Neuronal stem cell (in vitro differentiated cells): ENCODE data around the gene DACT1.

Source experiments
- DNase-seq: peaks from one replicate; pipeline ENCODE4 v3.0.0-alpha.2; 2013; ENCODE audit warnings: low spot score
- H2AFZ ChIP-seq: one replicate; pipeline ENCODE4 v1.6.1; 2013; ENCODE audit warnings: mild to moderate bottlenecking, low read length, inconsistent platforms
- H2AK5ac ChIP-seq: 2 replicates; pipeline ENCODE4 v1.6.1; 2013; ENCODE audit warnings: low read depth, mild to moderate bottlenecking, inconsistent platforms, low read length, moderate library complexity, mixed read lengths
- H2BK120ac ChIP-seq: 2 replicates; pipeline ENCODE4 v1.6.1; 2013; ENCODE audit warnings: low read depth, mild to moderate bottlenecking, inconsistent platforms, low read length, moderate library complexity, mixed read lengths
- H2BK12ac ChIP-seq: one replicate; pipeline ENCODE4 v1.6.1; 2013; ENCODE audit warnings: low read length, inconsistent platforms
- H2BK15ac ChIP-seq: 2 replicates; pipeline ENCODE4 v1.6.1; 2013; ENCODE audit warnings: mild to moderate bottlenecking, low read length, inconsistent platforms, mixed read lengths
- H2BK5ac ChIP-seq: one replicate; pipeline ENCODE4 v1.6.1; 2013; ENCODE audit warnings: inconsistent platforms, mild to moderate bottlenecking, low read length, moderate library complexity
- H3K14ac ChIP-seq: one replicate; pipeline ENCODE4 v1.6.1; 2013; ENCODE audit warnings: low read length, inconsistent platforms
- H3K18ac ChIP-seq: 2 replicates; pipeline ENCODE4 v1.6.1; 2013; ENCODE audit warnings: low read length, inconsistent platforms
- H3K23ac ChIP-seq: 2 replicates; pipeline ENCODE4 v1.6.1; 2013; ENCODE audit warnings: low read depth, mild to moderate bottlenecking, mixed read lengths, low read length, inconsistent platforms; ENCODE audit not compliant: poor library complexity
- H3K27ac ChIP-seq: replicated peaks from 3 replicates; pipeline ENCODE4 v1.5.1; 2013; ENCODE audit warnings: low read length, inconsistent platforms
- H3K27me3 ChIP-seq, 3 experiments: 2 replicates each; pipeline ENCODE4 v1.6.1; 2013; ENCODE audit warnings: low read length in 3 of 3, mild to moderate bottlenecking in 2 of 3, inconsistent platforms in 1 of 3, low read depth in 1 of 3, mixed read lengths in 1 of 3, moderate library complexity in 1 of 3; ENCODE audit not compliant: control insufficient read depth in 3 of 3, insufficient read depth in 3 of 3
- H3K36me3 ChIP-seq, 2 donors: replicated peaks in 1 of 2; 2 replicates each; pipeline ENCODE4 v1.6.1; 2013; ENCODE audit warnings: low read length in 2 of 2; ENCODE audit not compliant: control insufficient read depth in 2 of 2, insufficient read depth in 2 of 2
- H3K4ac ChIP-seq: 2 replicates; pipeline ENCODE4 v1.6.1; 2013; ENCODE audit warnings: inconsistent platforms, mild to moderate bottlenecking, low read length, moderate library complexity
- H3K4me1 ChIP-seq, 2 donors: 1 replicate in 1 of 2; 2 replicates in 1 of 2; pipeline ENCODE4 v1.6.1; 2013; ENCODE audit warnings: low read length in 2 of 2, low read depth in 1 of 2; ENCODE audit not compliant: control insufficient read depth in 2 of 2, insufficient read depth in 1 of 2
- H3K4me2 ChIP-seq: one replicate; pipeline ENCODE4 v1.6.1; 2013; ENCODE audit warnings: mild to moderate bottlenecking, low read length, inconsistent platforms; ENCODE audit not compliant: insufficient read depth, poor library complexity, severe bottlenecking
- H3K4me3 ChIP-seq, 2 donors: 2 replicates each; pipeline ENCODE4 v1.5.1; 2013; ENCODE audit warnings: low read length in 2 of 2, mild to moderate bottlenecking in 2 of 2, inconsistent platforms in 1 of 2, moderate library complexity in 1 of 2
- H3K79me1 ChIP-seq: one replicate; pipeline ENCODE4 v1.6.1; 2013; ENCODE audit warnings: low read depth, mild to moderate bottlenecking, inconsistent platforms, low read length, moderate library complexity
- H3K9ac ChIP-seq: one replicate; pipeline ENCODE4 v1.6.1; 2013; ENCODE audit warnings: mild to moderate bottlenecking, low read depth, low read length, inconsistent platforms; ENCODE audit not compliant: poor library complexity
- H3K9me3 ChIP-seq, 2 donors: replicated peaks in 1 of 2; 2 replicates each; pipeline versions ENCODE3 to v1.6.1; 2013; ENCODE audit warnings: low read length in 2 of 2, mild to moderate bottlenecking in 2 of 2, inconsistent platforms in 1 of 2, low read depth in 1 of 2, mixed read lengths in 1 of 2, moderate library complexity in 1 of 2; ENCODE audit not compliant: control insufficient read depth in 2 of 2, insufficient read depth in 1 of 2
- H4K8ac ChIP-seq: one replicate; pipeline ENCODE4 v1.6.1; 2013; ENCODE audit warnings: low read depth, mild to moderate bottlenecking, inconsistent platforms, low read length, moderate library complexity
- H4K91ac ChIP-seq: one replicate; pipeline ENCODE4 v1.6.1; 2013; ENCODE audit warnings: low read length, low read depth, mild to moderate bottlenecking, inconsistent platforms; ENCODE audit not compliant: poor library complexity
- WGBS, 2 donors: extraction: QIAGEN DNeasy Blood & Tissue Kit; methylation state at CpG; one replicate each; pipeline ENCODE4 v1.1.7; 2013; ENCODE audit warnings: missing lambda C conversion rate in 2 of 2, mixed read lengths in 1 of 2; ENCODE audit not compliant: insufficient read length in 2 of 2, insufficient replicate concordance in 1 of 2; ENCODE audit errors: extremely low coverage in 2 of 2; 5-methylcytosine and 5-hydroxymethylcytosine counted together

DACT1 gene

DNA sequence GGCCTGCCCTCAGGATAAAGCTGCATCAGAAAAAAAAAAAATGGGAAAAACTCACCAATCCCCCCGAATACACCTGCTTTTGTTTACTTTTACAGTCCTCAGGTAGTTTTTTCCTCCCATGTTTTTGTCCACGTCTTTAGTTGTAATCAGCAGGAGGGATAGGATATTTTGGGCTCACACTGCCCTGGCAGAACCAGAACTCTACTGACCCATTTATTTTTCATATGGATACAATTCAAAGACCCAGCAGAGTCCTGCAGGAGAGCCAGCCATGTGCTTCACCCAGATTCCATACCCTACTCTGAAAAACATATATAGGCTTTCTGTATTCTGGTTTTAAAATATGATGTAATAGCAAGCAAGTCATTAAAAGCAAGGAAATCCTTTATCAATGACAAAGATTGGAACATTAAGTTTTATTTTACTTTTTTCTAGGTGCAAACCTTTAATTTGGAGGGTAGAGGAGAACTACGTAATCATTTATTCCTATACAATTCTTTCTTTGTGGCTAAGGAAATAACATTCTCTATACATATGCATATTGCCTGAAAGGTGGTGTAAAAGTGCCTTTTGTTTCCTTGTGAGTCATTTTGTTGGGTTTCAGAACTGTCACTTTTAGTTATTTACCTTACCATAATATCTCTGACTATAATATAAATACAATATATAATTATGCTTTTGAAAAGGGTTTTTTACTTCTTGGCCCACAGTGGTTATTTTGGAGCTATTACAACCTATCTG lies 19.1 kb downstream of the DACT1 start:
- no peaks in the 10 kb centered on the region for H3K36me3 ChIP-seq
- no peaks in the 10 kb centered on the region for H3K27me3 ChIP-seq
- H3K27ac ChIP-seq: no peak overlapping the region
- no peak overlapping the region for H4K91ac ChIP-seq
- H2BK15ac ChIP-seq: no peak overlapping the region
- H3K4me2 ChIP-seq: no peak overlapping the region
- no peak overlapping the region for H4K8ac ChIP-seq
- no peak for DNase-seq
- no peak overlapping the region for H3K9ac ChIP-seq
- H3K9me3 ChIP-seq: no peaks in the 10 kb centered on the region
- no peak overlapping the region for H3K4ac ChIP-seq
- no peak overlapping the region for H3K4me3 ChIP-seq
- no peak overlapping the region for H2AFZ ChIP-seq
- H3K23ac ChIP-seq: no peak overlapping the region
- no peak overlapping the region for H2BK120ac ChIP-seq
- no CpG with 5 or more reads among the region's 3 CpGs for WGBS, 2 donors
- H3K14ac ChIP-seq: no peak overlapping the region
- no peak overlapping the region for H2AK5ac ChIP-seq
- H3K4me1 ChIP-seq: peaks cover 0 to 3% of the 10 kb centered on the region in 2 donors
- no peaks in the 10 kb centered on the region for H3K79me1 ChIP-seq
- H2BK5ac ChIP-seq: no peak overlapping the region
- no peak overlapping the region for H3K18ac ChIP-seq
- no peak overlapping the region for H2BK12ac ChIP-seq

DNA sequence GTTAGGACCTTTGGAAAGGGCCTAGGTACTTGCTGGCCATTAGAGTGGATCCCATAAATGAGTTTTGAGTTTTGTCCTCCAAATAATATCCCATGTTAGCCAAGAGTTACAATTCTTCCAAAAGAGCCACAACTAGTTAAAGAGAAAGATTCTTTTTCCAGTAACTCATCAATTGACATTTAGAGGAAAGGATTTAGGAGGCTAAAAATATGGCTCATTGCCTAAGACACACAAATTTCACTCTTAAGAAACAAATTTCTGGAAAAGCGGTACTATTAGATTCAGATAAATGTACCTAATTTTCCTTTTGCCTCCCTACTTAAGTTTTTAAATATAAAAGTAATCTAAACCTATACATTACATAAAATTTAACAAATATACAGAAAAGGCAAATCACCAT lies 21.3 kb downstream of the DACT1 start:
- H3K18ac ChIP-seq: no peak overlapping the region
- no peak overlapping the region for H3K23ac ChIP-seq
- no peaks in the 10 kb centered on the region for H3K79me1 ChIP-seq
- H2BK12ac ChIP-seq: no peak overlapping the region
- H3K4me1 ChIP-seq: peaks cover 4 to 12% of the 10 kb centered on the region in 2 donors
- no peak overlapping the region for H3K27ac ChIP-seq
- no peak overlapping the region for H4K8ac ChIP-seq
- no peak overlapping the region for H3K4me3 ChIP-seq
- no CpG with 5 or more reads among the region's 1 CpG for WGBS, 2 donors
- no peaks in the 10 kb centered on the region for H3K27me3 ChIP-seq
- H3K4me2 ChIP-seq: no peak overlapping the region
- H2BK5ac ChIP-seq: no peak overlapping the region
- no peak overlapping the region for H2BK15ac ChIP-seq
- H3K14ac ChIP-seq: no peak overlapping the region
- H2AFZ ChIP-seq: no peak overlapping the region
- H3K9me3 ChIP-seq: no peaks in the 10 kb centered on the region
- no peak for DNase-seq
- H2AK5ac ChIP-seq: no peak overlapping the region
- no peak overlapping the region for H3K9ac ChIP-seq
- H2BK120ac ChIP-seq: no peak overlapping the region
- H3K36me3 ChIP-seq: no peaks in the 10 kb centered on the region
- no peak overlapping the region for H4K91ac ChIP-seq
- no peak overlapping the region for H3K4ac ChIP-seq

GRCh38 chr14:58659846-58660245 lies 22.1 kb downstream of the DACT1 start:
- Histone ChIP-seq H3K4ac (no peak overlapping the region), H2BK5ac (no peak overlapping the region), H3K79me1 (no peaks in the 10 kb centered on the region), H3K4me2 (no peak overlapping the region), H3K9me3 (no peaks in the 10 kb centered on the region), H3K4me1 (peaks cover 5 to 12% of the 10 kb centered on the region in 2 donors), H3K27me3 (no peaks in the 10 kb centered on the region), H2AFZ (no peak overlapping the region), H4K8ac (no peak overlapping the region), H3K18ac (no peak overlapping the region), H3K36me3 (no peaks in the 10 kb centered on the region), H2BK120ac (no peak overlapping the region), H3K4me3 (no peak overlapping the region), H3K23ac (no peak overlapping the region), H3K9ac (no peak overlapping the region), H2BK12ac (no peak overlapping the region), H2AK5ac (no peak overlapping the region), H3K27ac (no peak overlapping the region), H4K91ac (no peak overlapping the region), H2BK15ac (no peak overlapping the region), H3K14ac (no peak overlapping the region)
- no CpG with 5 or more reads among the region's 6 CpGs for WGBS, 2 donors
- DNase-seq: no peak

DNA sequence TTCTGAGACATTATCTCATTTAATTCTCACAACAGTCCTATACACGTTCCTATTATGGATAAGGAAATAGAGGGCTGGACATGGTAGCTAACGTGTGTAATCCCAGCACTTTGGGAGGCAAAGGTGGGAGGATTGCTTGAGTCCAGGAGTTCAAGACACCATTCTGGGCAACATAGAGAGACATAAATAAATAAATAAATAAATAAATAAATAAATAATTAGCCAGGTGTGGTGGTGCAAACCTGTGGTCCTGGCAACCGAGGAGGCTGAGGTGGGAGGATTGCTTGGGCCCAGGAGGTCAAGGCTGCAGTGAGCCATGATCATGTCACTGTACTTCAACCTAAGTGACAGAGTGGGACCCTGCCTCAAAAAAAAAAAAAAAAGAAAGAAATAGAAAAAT lies 22.6 kb downstream of the DACT1 start:
- Histone ChIP-seq H2BK5ac (no peak overlapping the region), H2BK12ac (no peak overlapping the region), H3K27me3 (no peaks in the 10 kb centered on the region), H3K9me3 (no peaks in the 10 kb centered on the region), H2AK5ac (no peak overlapping the region), H3K4ac (no peak overlapping the region), H2BK15ac (no peak overlapping the region), H3K4me2 (no peak overlapping the region), H3K79me1 (no peaks in the 10 kb centered on the region), H4K8ac (no peak overlapping the region), H3K4me3 (no peak overlapping the region), H2AFZ (no peak overlapping the region), H3K36me3 (no peaks in the 10 kb centered on the region), H3K14ac (no peak overlapping the region), H2BK120ac (no peak overlapping the region), H3K9ac (no peak overlapping the region), H4K91ac (no peak overlapping the region), H3K23ac (no peak overlapping the region), H3K18ac (no peak overlapping the region), H3K4me1 (peaks cover 5 to 12% of the 10 kb centered on the region in 2 donors), H3K27ac (no peak overlapping the region)
- no peak for DNase-seq
- no CpG with 5 or more reads among the region's 3 CpGs for WGBS, 2 donors
